ENCODE data around the gene CTNNBIP1.

CTNNBIP1 gene

DNA sequence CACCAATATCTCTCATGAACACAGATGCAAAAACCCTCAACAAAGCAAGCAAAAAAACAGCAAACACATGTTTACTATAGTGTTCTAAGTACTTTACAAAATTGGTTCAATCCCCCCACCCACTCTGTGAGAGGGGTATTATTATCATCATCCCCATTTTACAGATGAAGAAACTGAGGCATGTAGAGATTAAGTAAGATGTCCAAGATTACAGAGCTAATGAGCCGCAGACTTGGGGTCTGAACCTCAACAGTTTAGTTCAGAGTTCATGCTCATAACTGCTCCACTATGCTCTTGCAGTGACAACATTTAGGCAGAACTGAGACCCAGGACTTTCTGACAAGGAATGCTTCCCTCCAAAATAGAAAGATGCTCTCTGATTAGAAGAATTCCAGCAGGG, 108.2 kb downstream of the CTNNBIP1 start:
- no peak for DNase-seq
- Histone ChIP-seq H3K36me3 (replicated peaks) (no peaks in the 10 kb centered on the region), H3K27me3 (replicated peaks) (no peaks in the 10 kb centered on the region), H3K27ac (no peak overlapping the region), H3K4me3 (ENCODE audit: low read depth, low read length) (no peak overlapping the region)
- TF ChIP-seq CTCF (IDR thresholded peaks at IDR 0.05; ENCODE audit: low read depth, low read length, missing control alignments): no peak
- in situ Hi-C loops (cut with HindIII; ENCODE audit: low pct_ligation_motif_present, low sequenced_read_pairs): no loop called here

All from brain microvascular endothelial cell (primary cell).